Measurements from ENCODE around the gene APLP1. TPM values are rescaled to one million over a fixed set of nuclear protein-coding genes. Genes with fewer than 3 reads are reported as not detected.

Gene APLP1
- total RNA-seq, 1 donor from 2014 or later = 1.5 TPM

GRCh38 chr19:35871611-35872010, 3.2 kb downstream of the APLP1 start:
- no peaks in the 10 kb centered on the region for H3K36me3 ChIP-seq
- peaks cover 18% of the 10 kb centered on the region for H3K4me1 ChIP-seq
- no peak for DNase-seq (ENCODE audit: extremely low spot score in 2 of 2)
- H3K27me3 ChIP-seq = no peaks in the 10 kb centered on the region
- no peak for TF ChIP-seq POLR2AphosphoS5 (IDR thresholded peaks at IDR 0.05; ENCODE audit: insufficient read depth in 1 of 2, low read depth in 1 of 2)
- TF ChIP-seq POLR2A (IDR thresholded peaks at IDR 0.05) = no peak
- TF ChIP-seq CTCF (IDR thresholded peaks at IDR 0.05) = no peak
- no peaks in the 10 kb centered on the region for H3K9me3 ChIP-seq
- no peak overlapping the region for H3K4me3 ChIP-seq
- no peak overlapping the region for H3K27ac ChIP-seq
- intact Hi-C loops (cut with DNase I) = no loop called here

GRCh38 chr19:35872180-35872579, 3.8 kb downstream of the APLP1 start:
- intact Hi-C loops (cut with DNase I) = no loop called here
- Histone ChIP-seq H3K36me3 (no peaks in the 10 kb centered on the region), H3K27ac (no peak overlapping the region), H3K9me3 (no peaks in the 10 kb centered on the region), H3K27me3 (no peaks in the 10 kb centered on the region), H3K4me1 (peaks cover 18% of the 10 kb centered on the region), H3K4me3 (no peak overlapping the region)
- no peak for DNase-seq (ENCODE audit: extremely low spot score in 2 of 2)
- TF ChIP-seq CTCF (IDR thresholded peaks at IDR 0.05) = no peak
- no peak for TF ChIP-seq POLR2AphosphoS5 (IDR thresholded peaks at IDR 0.05; ENCODE audit: insufficient read depth in 1 of 2, low read depth in 1 of 2)
- no peak for TF ChIP-seq POLR2A (IDR thresholded peaks at IDR 0.05)

GRCh38 chr19:35874392-35874930, 6.1 kb downstream of the APLP1 start:
- H3K4me1 ChIP-seq = peaks cover 8% of the 10 kb centered on the region
- intact Hi-C loops (cut with DNase I) = no loop called here

GRCh38 chr19:35879068-35879467, 10.7 kb downstream of the APLP1 start:
- intact Hi-C loops (cut with DNase I) = no loop called here
- Histone ChIP-seq H3K9me3 (no peaks in the 10 kb centered on the region), H3K4me3 (no peak overlapping the region), H3K27me3 (no peaks in the 10 kb centered on the region), H3K4me1 (no peaks in the 10 kb centered on the region), H3K27ac (no peak overlapping the region), H3K36me3 (no peaks in the 10 kb centered on the region)
- TF ChIP-seq POLR2A (IDR thresholded peaks at IDR 0.05) = no peak
- no peak for TF ChIP-seq POLR2AphosphoS5 (IDR thresholded peaks at IDR 0.05; ENCODE audit: insufficient read depth in 1 of 2, low read depth in 1 of 2)
- no peak for TF ChIP-seq CTCF (IDR thresholded peaks at IDR 0.05)
- no peak for DNase-seq (ENCODE audit: extremely low spot score in 2 of 2)

More at GRCh38 chr19:35874392-35874930, 6.1 kb downstream of the APLP1 start:
- TF ChIP-seq CTCF (IDR thresholded peaks at IDR 0.05) = no peak
- TF ChIP-seq POLR2A (IDR thresholded peaks at IDR 0.05) = no peak
- TF ChIP-seq POLR2AphosphoS5 (IDR thresholded peaks at IDR 0.05; ENCODE audit: insufficient read depth in 1 of 2, low read depth in 1 of 2) = no peak
- no peaks in the 10 kb centered on the region for H3K36me3 ChIP-seq
- no peaks in the 10 kb centered on the region for H3K9me3 ChIP-seq
- no peak overlapping the region for H3K27ac ChIP-seq
- no peak overlapping the region for H3K4me3 ChIP-seq
- DNase-seq (ENCODE audit: extremely low spot score in 2 of 2) = no peak
- H3K27me3 ChIP-seq = no peaks in the 10 kb centered on the region

GRCh38 chr19:35879770-35880317, 11.5 kb downstream of the APLP1 start:
- Histone ChIP-seq H3K27me3 (no peaks in the 10 kb centered on the region), H3K4me1 (no peaks in the 10 kb centered on the region), H3K9me3 (no peaks in the 10 kb centered on the region), H3K4me3 (no peak overlapping the region), H3K36me3 (no peaks in the 10 kb centered on the region), H3K27ac (no peak overlapping the region)
- DNase-seq (ENCODE audit: extremely low spot score in 2 of 2) = no peak
- no peak for TF ChIP-seq CTCF (IDR thresholded peaks at IDR 0.05)
- peak; percentile 38 to 43 for TF ChIP-seq POLR2AphosphoS5 (IDR thresholded peaks at IDR 0.05; ENCODE audit: insufficient read depth in 1 of 2, low read depth in 1 of 2)
- TF ChIP-seq POLR2A (IDR thresholded peaks at IDR 0.05) = no peak
- intact Hi-C loops (cut with DNase I) = loop anchor here (2.0 kb wide), 1 partner anchor 51 kb away; no protein-coding TSS in a partner anchor
